CD14-positive monocyte (primary cell): Measurements from ENCODE around the gene ERBB4. TPM values are rescaled to one million over a fixed set of nuclear protein-coding genes. Genes with fewer than 3 reads are reported as not detected.

Experiments
- DNase-seq, 3 donors: peaks; one replicate each; pipeline ENCODE4 v3.0.0-alpha.2; 2011 to 2022
- H2AFZ ChIP-seq: 2 replicates; pipeline ENCODE4 v1.6.0; 2012; ENCODE audit warnings: mild to moderate bottlenecking, low read depth, low read length, inconsistent platforms; ENCODE audit not compliant: insufficient read depth, poor library complexity, severe bottlenecking
- H3K27ac ChIP-seq, 2 donors: 1 replicate in 1 of 2; 2 replicates in 1 of 2; pipeline ENCODE4 v1.5.1; 2012 to 2013; ENCODE audit warnings: low read length in 2 of 2, control low read depth in 1 of 2, inconsistent platforms in 1 of 2, low read depth in 1 of 2, mild to moderate bottlenecking in 1 of 2
- H3K27me3 ChIP-seq, 2 donors: one replicate each; pipeline versions ENCODE4 v1.6.0 to v1.6.1; 2011 to 2013; ENCODE audit warnings: low read length in 2 of 2; ENCODE audit not compliant: control insufficient read depth in 2 of 2, insufficient read depth in 2 of 2
- H3K36me3 ChIP-seq, 2 donors: replicated peaks in 1 of 2; 1 replicate in 1 of 2; 2 replicates in 1 of 2; pipeline versions ENCODE4 v1.5.1 to v1.6.1; 2012 to 2013; ENCODE audit warnings: low read length in 2 of 2, control low read depth in 1 of 2, inconsistent platforms in 1 of 2, mild to moderate bottlenecking in 1 of 2; ENCODE audit not compliant: insufficient read depth in 2 of 2, control insufficient read depth in 1 of 2
- H3K4me1 ChIP-seq, 2 donors: 1 replicate in 1 of 2; 2 replicates in 1 of 2; pipeline versions ENCODE4 v1.5.1 to v1.6.1; 2012 to 2013; ENCODE audit warnings: low read length in 2 of 2, control low read depth in 1 of 2, inconsistent platforms in 1 of 2, mild to moderate bottlenecking in 1 of 2, moderate library complexity in 1 of 2; ENCODE audit not compliant: insufficient read depth in 2 of 2, control insufficient read depth in 1 of 2
- H3K4me2 ChIP-seq: replicated peaks from 2 replicates; pipeline ENCODE3; 2012; ENCODE audit warnings: low read length, moderate library complexity, mild to moderate bottlenecking; ENCODE audit not compliant: poor library complexity, severe bottlenecking; ENCODE audit errors: extremely low read depth
- H3K4me3 ChIP-seq, 3 experiments: fragments of 200-600 bp in 1 of 3; sonication (generic) in 1 of 3; replicated peaks in 1 of 3; 1 replicate in 2 of 3; 2 replicates in 1 of 3; pipeline ENCODE4 v1.5.1; 2011 to 2013; ENCODE audit warnings: low read length in 3 of 3, mild to moderate bottlenecking in 3 of 3, control low read depth in 2 of 3, low read depth in 2 of 3, inconsistent platforms in 1 of 3, moderate library complexity in 1 of 3
- H3K79me2 ChIP-seq: 2 replicates; pipeline ENCODE4 v1.6.0; 2012; ENCODE audit warnings: mild to moderate bottlenecking, control low read depth, inconsistent platforms, low read length, moderate library complexity; ENCODE audit not compliant: insufficient read depth
- H3K9ac ChIP-seq: 2 replicates; pipeline ENCODE4 v1.6.0; 2017; ENCODE audit warnings: low read length, mild to moderate bottlenecking; ENCODE audit not compliant: insufficient read depth, poor library complexity, severe bottlenecking
- H3K9me3 ChIP-seq, 2 donors: replicated peaks in 1 of 2; 1 replicate in 1 of 2; 2 replicates in 1 of 2; pipeline versions ENCODE4 v1.5.1 to v1.6.1; 2012 to 2013; ENCODE audit warnings: low read length in 2 of 2, control low read depth in 1 of 2; ENCODE audit not compliant: control insufficient read depth in 1 of 2, insufficient read depth in 1 of 2
- H4K20me1 ChIP-seq: 2 replicates; pipeline ENCODE4 v1.6.0; 2012; ENCODE audit warnings: mild to moderate bottlenecking, low read length, control low read depth, moderate library complexity; ENCODE audit not compliant: insufficient read depth
- H3K27ac Mint-ChIP-seq, 7 donors: one replicate each; pipeline ENCODE4 v1.8.0; 2020; ENCODE audit warnings: mild to moderate bottlenecking in 7 of 7, mixed read lengths in 7 of 7, moderate library complexity in 6 of 7, inconsistent platforms in 2 of 7
- H3K27me3 Mint-ChIP-seq, 3 donors: one replicate each; pipeline ENCODE4 v1.8.0; 2021 to 2022; ENCODE audit warnings: low read depth in 3 of 3, mild to moderate bottlenecking in 3 of 3, mixed read lengths in 3 of 3, moderate library complexity in 3 of 3, inconsistent platforms in 1 of 3
- H3K36me3 Mint-ChIP-seq, 2 donors: one replicate each; pipeline ENCODE4 v1.8.0; 2020; ENCODE audit warnings: mixed read lengths in 2 of 2, inconsistent platforms in 1 of 2, mild to moderate bottlenecking in 1 of 2
- H3K4me1 Mint-ChIP-seq: one replicate; pipeline ENCODE4 v1.8.0; 2020; ENCODE audit warnings: mild to moderate bottlenecking, mixed read lengths
- H3K4me3 Mint-ChIP-seq, 2 donors: one replicate each; pipeline ENCODE4 v1.8.0; 2020; ENCODE audit warnings: mild to moderate bottlenecking in 2 of 2, mixed read lengths in 2 of 2, moderate library complexity in 1 of 2
- H3K9me3 Mint-ChIP-seq, 7 donors: one replicate each; pipeline ENCODE4 v1.8.0; 2020 to 2022; ENCODE audit warnings: mixed read lengths in 7 of 7, mild to moderate bottlenecking in 6 of 7, moderate library complexity in 6 of 7, inconsistent platforms in 2 of 7
- CTCF ChIP-seq: fragments of 200-600 bp; IDR thresholded peaks from one replicate; pipeline ENCODE4 v1.8.0; 2022; ENCODE audit warnings: antibody characterized with exemption, mild to moderate bottlenecking
- WGBS: methylation state at CpG from one replicate; pipeline ENCODE4 v1.1.5; 2013; ENCODE audit warnings: missing lambda C conversion rate; ENCODE audit not compliant: insufficient coverage; 5-methylcytosine and 5-hydroxymethylcytosine counted together
- intact Hi-C, 2 donors: fragments of 100-400 bp; cut with micrococcal nuclease; formaldehyde crosslinking; loops; one replicate each; pipeline versions ENCODE4 v1.15.0 to v1.15.1; 2023
- polyA plus RNA-seq, 3 donors: library from polyadenylated mRNA; depleted of rRNA in 1 of 3; unstranded in 2 of 3; stranded (reverse) in 1 of 3; fragments of 300-500 nt in 2 of 3; fragments of >200 nt in 1 of 3; fragmentation: Illumina TruSeq in 2 of 3; gene quantifications; 1 replicate in 2 of 3; 2 replicates in 1 of 3; pipeline ENCODE4 v1.2.3, GENCODE V29; 2012 to 2021

ERBB4 gene
- polyA plus RNA-seq, 3 donors: not detected

GRCh38 chr2:211468217-211468616 lies 1070.4 kb downstream of the ERBB4 start:
- Histone ChIP-seq H4K20me1 (no peaks in the 10 kb centered on the region), H3K36me3 (no peaks in the 10 kb centered on the region), H3K79me2 (no peaks in the 10 kb centered on the region), H3K4me3 (no peak overlapping the region), H3K4me2 (no peak overlapping the region), H3K9ac (no peak overlapping the region), H3K27me3 (no peaks in the 10 kb centered on the region), H2AFZ (no peak overlapping the region), H3K27ac (no peak overlapping the region), H3K9me3 (no peaks in the 10 kb centered on the region), H3K4me1 (no peaks in the 10 kb centered on the region)
- H3K36me3 Mint-ChIP-seq: no peaks in the 10 kb centered on the region
- H3K27me3 Mint-ChIP-seq: peaks cover 0 to 2% (median 2%) of the 10 kb centered on the region in 3 donors
- WGBS: no CpG with 5 or more reads among the region's 4 CpGs
- no peak overlapping the region for H3K4me3 Mint-ChIP-seq
- no peak overlapping the region for H3K27ac Mint-ChIP-seq
- H3K9me3 Mint-ChIP-seq: no peaks in the 10 kb centered on the region
- intact Hi-C loops: no loop called here
- H3K4me1 Mint-ChIP-seq: no peaks in the 10 kb centered on the region
- TF ChIP-seq CTCF: no peak
- no peak for DNase-seq

- Mint-ChIP-seq H3K9me3 (no peaks in the 10 kb centered on the region), H3K36me3 (no peaks in the 10 kb centered on the region), H3K27ac (no peak overlapping the region), H3K4me3 (no peak overlapping the region), H3K4me1 (no peaks in the 10 kb centered on the region), H3K27me3 (peaks cover 0 to 2% (median 0%) of the 10 kb centered on the region in 3 donors)
- WGBS: 60% methylated on average over 1 of the region's 3 CpGs
- Histone ChIP-seq H3K27ac (no peak overlapping the region), H4K20me1 (no peaks in the 10 kb centered on the region), H2AFZ (no peak overlapping the region), H3K27me3 (no peaks in the 10 kb centered on the region), H3K4me1 (no peaks in the 10 kb centered on the region), H3K79me2 (no peaks in the 10 kb centered on the region), H3K36me3 (no peaks in the 10 kb centered on the region), H3K4me2 (no peak overlapping the region), H3K4me3 (no peak overlapping the region), H3K9me3 (no peaks in the 10 kb centered on the region), H3K9ac (no peak overlapping the region)
- TF ChIP-seq CTCF: no peak
- intact Hi-C loops: no loop called here
- DNase-seq: no peak
These were observed 1075.2 kb downstream of the ERBB4 start for GRCh38 chr2:211463397-211463796.
